ENCODE measurements around the gene HADHB. TPM values are rescaled to one million over a fixed set of nuclear protein-coding genes. Genes with fewer than 3 reads are reported as not detected.

Gene HADHB
- total and polyA plus RNA-seq, 2 of the 13 experiments (the other 11 are each of a cell fraction or from before 2014, with no cell fraction given): 112 to 238 TPM

DNA sequence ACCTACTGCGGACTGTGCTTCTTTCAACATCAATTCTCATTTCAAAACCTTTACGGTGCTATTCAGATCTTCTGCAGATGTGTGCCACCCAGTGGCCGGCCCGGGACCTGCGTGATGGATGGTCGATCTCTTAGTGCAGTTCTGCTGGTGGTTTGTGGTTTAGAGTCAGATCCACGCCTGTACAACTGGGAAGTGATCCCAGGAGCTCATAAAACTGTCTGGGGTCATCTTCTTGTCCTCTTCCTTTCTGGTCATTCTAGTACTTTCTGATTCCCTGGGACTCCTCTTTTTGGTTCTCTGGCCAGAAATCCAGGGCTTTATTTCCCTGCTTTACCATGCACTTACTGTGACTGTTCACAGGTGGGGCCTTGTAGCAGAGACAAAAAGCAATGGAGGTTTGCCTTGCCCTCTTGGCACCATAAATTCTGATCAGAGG, 85.4 kb downstream of the HADHB start (continued):
- TF ChIP-seq PRPF4 (IDR thresholded peaks at IDR 0.05; ENCODE audit: low read depth, low read length, poor library complexity, severe bottlenecking) (no peak), NFE2L1 (CRISPR knock-in tag; IDR thresholded peaks at IDR 0.05; ENCODE audit: borderline replicate concordance) (no peak), ZNF747 (CRISPR knock-in tag; IDR thresholded peaks at IDR 0.05; ENCODE audit: borderline replicate concordance) (no peak), PTBP1 (IDR thresholded peaks at IDR 0.05; ENCODE audit: low read depth, low read length, poor library complexity, severe bottlenecking) (no peak), MTF1 (CRISPR knock-in tag; IDR thresholded peaks at IDR 0.05) (no peak), MAF1 (CRISPR knock-in tag; IDR thresholded peaks at IDR 0.05; ENCODE audit: borderline replicate concordance) (no peak), MAFK (conservative IDR thresholded peaks at IDR 0.05 in 1 of 2, IDR thresholded peaks at IDR 0.05 in 1 of 2; ENCODE audit: low read length in 2 of 2) (no peak), ZSCAN29 (CRISPR knock-in tag; conservative IDR thresholded peaks at IDR 0.05) (no peak), ZNF557 (CRISPR knock-in tag; IDR thresholded peaks at IDR 0.05) (no peak), MBNL3 (CRISPR knock-in tag; conservative IDR thresholded peaks at IDR 0.05) (no peak), ZFP41 (CRISPR knock-in tag; IDR thresholded peaks at IDR 0.05; ENCODE audit: borderline replicate concordance) (no peak), RAD21 (CRISPR knock-in tag; IDR thresholded peaks at IDR 0.05) (peak; percentile 82), IRX3 (CRISPR knock-in tag; IDR thresholded peaks at IDR 0.05; ENCODE audit: borderline replicate concordance, low read depth) (no peak), ZNF33B (CRISPR knock-in tag; IDR thresholded peaks at IDR 0.05) (peak; percentile 61; the same call in 1 of the 2 replicates), ZNF260 (CRISPR knock-in tag; IDR thresholded peaks at IDR 0.05; ENCODE audit: borderline replicate concordance, low read depth) (no peak)
- TF ChIP-seq, protein P1, sequence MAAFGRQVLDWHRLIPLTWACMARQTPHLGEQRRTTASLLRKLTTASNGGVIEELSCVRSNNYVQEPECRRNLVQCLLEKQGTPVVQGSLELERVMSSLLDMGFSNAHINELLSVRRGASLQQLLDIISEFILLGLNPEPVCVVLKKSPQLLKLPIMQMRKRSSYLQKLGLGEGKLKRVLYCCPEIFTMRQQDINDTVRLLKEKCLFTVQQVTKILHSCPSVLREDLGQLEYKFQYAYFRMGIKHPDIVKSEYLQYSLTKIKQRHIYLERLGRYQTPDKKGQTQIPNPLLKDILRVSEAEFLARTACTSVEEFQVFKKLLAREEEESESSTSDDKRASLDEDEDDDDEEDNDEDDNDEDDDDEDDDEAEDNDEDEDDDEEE (CRISPR knock-in tag; IDR thresholded peaks at IDR 0.05): no peak
- TF ChIP-seq, protein P2, sequence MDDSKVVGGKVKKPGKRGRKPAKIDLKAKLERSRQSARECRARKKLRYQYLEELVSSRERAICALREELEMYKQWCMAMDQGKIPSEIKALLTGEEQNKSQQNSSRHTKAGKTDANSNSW (CRISPR knock-in tag; IDR thresholded peaks at IDR 0.05; ENCODE audit: borderline replicate concordance): no peak
- TF ChIP-seq, protein P3, sequence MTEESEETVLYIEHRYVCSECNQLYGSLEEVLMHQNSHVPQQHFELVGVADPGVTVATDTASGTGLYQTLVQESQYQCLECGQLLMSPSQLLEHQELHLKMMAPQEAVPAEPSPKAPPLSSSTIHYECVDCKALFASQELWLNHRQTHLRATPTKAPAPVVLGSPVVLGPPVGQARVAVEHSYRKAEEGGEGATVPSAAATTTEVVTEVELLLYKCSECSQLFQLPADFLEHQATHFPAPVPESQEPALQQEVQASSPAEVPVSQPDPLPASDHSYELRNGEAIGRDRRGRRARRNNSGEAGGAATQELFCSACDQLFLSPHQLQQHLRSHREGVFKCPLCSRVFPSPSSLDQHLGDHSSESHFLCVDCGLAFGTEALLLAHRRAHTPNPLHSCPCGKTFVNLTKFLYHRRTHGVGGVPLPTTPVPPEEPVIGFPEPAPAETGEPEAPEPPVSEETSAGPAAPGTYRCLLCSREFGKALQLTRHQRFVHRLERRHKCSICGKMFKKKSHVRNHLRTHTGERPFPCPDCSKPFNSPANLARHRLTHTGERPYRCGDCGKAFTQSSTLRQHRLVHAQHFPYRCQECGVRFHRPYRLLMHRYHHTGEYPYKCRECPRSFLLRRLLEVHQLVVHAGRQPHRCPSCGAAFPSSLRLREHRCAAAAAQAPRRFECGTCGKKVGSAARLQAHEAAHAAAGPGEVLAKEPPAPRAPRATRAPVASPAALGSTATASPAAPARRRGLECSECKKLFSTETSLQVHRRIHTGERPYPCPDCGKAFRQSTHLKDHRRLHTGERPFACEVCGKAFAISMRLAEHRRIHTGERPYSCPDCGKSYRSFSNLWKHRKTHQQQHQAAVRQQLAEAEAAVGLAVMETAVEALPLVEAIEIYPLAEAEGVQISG (CRISPR knock-in tag; IDR thresholded peaks at IDR 0.05): no peak
- TF ChIP-seq, protein P4, sequence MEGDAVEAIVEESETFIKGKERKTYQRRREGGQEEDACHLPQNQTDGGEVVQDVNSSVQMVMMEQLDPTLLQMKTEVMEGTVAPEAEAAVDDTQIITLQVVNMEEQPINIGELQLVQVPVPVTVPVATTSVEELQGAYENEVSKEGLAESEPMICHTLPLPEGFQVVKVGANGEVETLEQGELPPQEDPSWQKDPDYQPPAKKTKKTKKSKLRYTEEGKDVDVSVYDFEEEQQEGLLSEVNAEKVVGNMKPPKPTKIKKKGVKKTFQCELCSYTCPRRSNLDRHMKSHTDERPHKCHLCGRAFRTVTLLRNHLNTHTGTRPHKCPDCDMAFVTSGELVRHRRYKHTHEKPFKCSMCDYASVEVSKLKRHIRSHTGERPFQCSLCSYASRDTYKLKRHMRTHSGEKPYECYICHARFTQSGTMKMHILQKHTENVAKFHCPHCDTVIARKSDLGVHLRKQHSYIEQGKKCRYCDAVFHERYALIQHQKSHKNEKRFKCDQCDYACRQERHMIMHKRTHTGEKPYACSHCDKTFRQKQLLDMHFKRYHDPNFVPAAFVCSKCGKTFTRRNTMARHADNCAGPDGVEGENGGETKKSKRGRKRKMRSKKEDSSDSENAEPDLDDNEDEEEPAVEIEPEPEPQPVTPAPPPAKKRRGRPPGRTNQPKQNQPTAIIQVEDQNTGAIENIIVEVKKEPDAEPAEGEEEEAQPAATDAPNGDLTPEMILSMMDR (CRISPR knock-in tag; IDR thresholded peaks at IDR 0.05): peak; percentile 92
- TF ChIP-seq, protein P5, sequence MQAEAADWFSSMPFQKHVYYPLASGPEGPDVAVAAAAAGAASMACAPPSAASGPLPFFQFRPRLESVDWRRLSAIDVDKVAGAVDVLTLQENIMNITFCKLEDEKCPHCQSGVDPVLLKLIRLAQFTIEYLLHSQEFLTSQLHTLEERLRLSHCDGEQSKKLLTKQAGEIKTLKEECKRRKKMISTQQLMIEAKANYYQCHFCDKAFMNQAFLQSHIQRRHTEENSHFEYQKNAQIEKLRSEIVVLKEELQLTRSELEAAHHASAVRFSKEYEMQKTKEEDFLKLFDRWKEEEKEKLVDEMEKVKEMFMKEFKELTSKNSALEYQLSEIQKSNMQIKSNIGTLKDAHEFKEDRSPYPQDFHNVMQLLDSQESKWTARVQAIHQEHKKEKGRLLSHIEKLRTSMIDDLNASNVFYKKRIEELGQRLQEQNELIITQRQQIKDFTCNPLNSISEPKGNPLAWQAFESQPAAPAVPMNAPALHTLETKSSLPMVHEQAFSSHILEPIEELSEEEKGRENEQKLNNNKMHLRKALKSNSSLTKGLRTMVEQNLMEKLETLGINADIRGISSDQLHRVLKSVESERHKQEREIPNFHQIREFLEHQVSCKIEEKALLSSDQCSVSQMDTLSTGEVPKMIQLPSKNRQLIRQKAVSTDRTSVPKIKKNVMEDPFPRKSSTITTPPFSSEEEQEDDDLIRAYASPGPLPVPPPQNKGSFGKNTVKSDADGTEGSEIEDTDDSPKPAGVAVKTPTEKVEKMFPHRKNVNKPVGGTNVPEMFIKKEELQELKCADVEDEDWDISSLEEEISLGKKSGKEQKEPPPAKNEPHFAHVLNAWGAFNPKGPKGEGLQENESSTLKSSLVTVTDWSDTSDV (CRISPR knock-in tag; IDR thresholded peaks at IDR 0.05): no peak
